OCI-LY7 (cell line): ENCODE measurements around the gene FBN3. TPM values are rescaled to one million over a fixed set of nuclear protein-coding genes. Genes with fewer than 3 reads are reported as not detected.

Experiments
- BruUV-seq: library from RNA; stranded (reverse); fragments of 400-500 nt; replicated peaks from 2 replicates; lab custom pipeline; 2021; lab: Mats Ljungman, UMichigan
- CTCF ChIA-PET: fragments of 300-600 bp; sonication (Branson Sonifier 250); formaldehyde crosslinking; loops from one replicate; lab custom pipeline; 2022; ENCODE audit warnings: antibody characterized with exemption; ENCODE audit not compliant: unreplicated experiment; lab: Charles Lee
- POLR2A ChIA-PET: fragments of 300-600 bp; sonication (Branson Sonifier 250); formaldehyde crosslinking; loops from one replicate; lab custom pipeline; 2022; ENCODE audit warnings: antibody characterized with exemption; lab: Charles Lee
- DNase-seq: peaks from one replicate; pipeline ENCODE4 v3.0.0-alpha.2; 2015; ENCODE audit warnings: low spot score
- H2AFZ ChIP-seq: fragments of 200-600 bp; sonication (generic), shearing (Covaris generic); 2 replicates; pipeline ENCODE4 v1.6.1; 2014; ENCODE audit warnings: mild to moderate bottlenecking, antibody characterized with exemption, low read length, moderate library complexity
- H3K27ac ChIP-seq: fragments of 200-600 bp; sonication (generic); 2 replicates; pipeline ENCODE4 v1.5.1; 2014; ENCODE audit warnings: mixed run types, low read depth, mild to moderate bottlenecking, moderate library complexity, low read length, inconsistent platforms; ENCODE audit not compliant: poor library complexity, severe bottlenecking
- H3K36me3 ChIP-seq: fragments of 200-600 bp; sonication (generic); 2 replicates; pipeline ENCODE4 v1.6.1; 2014; ENCODE audit warnings: mild to moderate bottlenecking, antibody characterized with exemption, low read length, moderate library complexity, mixed read lengths; ENCODE audit not compliant: insufficient read depth
- H3K4me1 ChIP-seq: fragments of 200-600 bp; sonication (generic); 2 replicates; pipeline ENCODE4 v1.5.1; 2014; ENCODE audit warnings: mild to moderate bottlenecking, low read length; ENCODE audit not compliant: insufficient read depth, poor library complexity, severe bottlenecking
- H3K4me2 ChIP-seq: fragments of 200-600 bp; sonication (generic); 2 replicates; pipeline ENCODE4 v1.6.1; 2014; ENCODE audit warnings: mild to moderate bottlenecking, low read length
- H3K4me3 ChIP-seq: fragments of 200-600 bp; sonication (generic); 2 replicates; pipeline ENCODE4 v1.5.1; 2014; ENCODE audit warnings: mild to moderate bottlenecking, low read depth, low read length; ENCODE audit not compliant: poor library complexity, severe bottlenecking
- H3K79me2 ChIP-seq: fragments of 200-600 bp; sonication (generic); 2 replicates; pipeline ENCODE4 v1.6.1; 2016; ENCODE audit warnings: low read depth, mild to moderate bottlenecking, low read length, moderate library complexity, mixed read lengths; ENCODE audit not compliant: insufficient read depth
- H3K9me2 ChIP-seq: fragments of 200-600 bp; sonication (generic); 2 replicates; pipeline ENCODE4 v1.6.1; 2016; ENCODE audit warnings: mild to moderate bottlenecking, low read length, mixed read lengths; ENCODE audit not compliant: insufficient read depth
- H3K9me3 ChIP-seq: fragments of 200-600 bp; sonication (generic); 2 replicates; pipeline ENCODE4 v1.6.1; 2014; ENCODE audit warnings: mild to moderate bottlenecking, mixed run types, low read length, mixed read lengths
- H4K20me1 ChIP-seq: fragments of 200-600 bp; sonication (generic); 2 replicates; pipeline ENCODE4 v1.6.1; 2014; ENCODE audit warnings: mild to moderate bottlenecking, antibody characterized with exemption, low read length, moderate library complexity, mixed read lengths; ENCODE audit not compliant: insufficient read depth
- EZH2phosphoT487 ChIP-seq: fragments of 200-600 bp; sonication (generic); IDR thresholded peaks from 2 replicates; pipeline ENCODE4 v1.6.1; 2018; ENCODE audit warnings: low read depth, borderline replicate concordance, mild to moderate bottlenecking, mixed run types, antibody characterized with exemption, low read length, moderate library complexity, mixed read lengths
- intact Hi-C: fragments of 100-400 bp; cut with micrococcal nuclease; formaldehyde crosslinking; loops from one replicate; pipeline ENCODE4 v1.10.0; 2022; ENCODE audit not compliant: unreplicated experiment
- total RNA-seq, 2 experiments: library from RNA; depleted of rRNA in 1 of 2; stranded (reverse); fragments of >200 nt in 1 of 2; shearing (Covaris generic) in 1 of 2; gene quantifications; 2 replicates each; pipeline ENCODE4 v1.2.3, GENCODE V29; 2014 to 2022
- TF ChIP-seq, protein P1 (sequence below): fragments of 200-600 bp; sonication (generic); conservative IDR thresholded peaks from 2 replicates; pipeline ENCODE4 v1.5.1; 2014; ENCODE audit warnings: mild to moderate bottlenecking, antibody characterized with exemption, low read length, moderate library complexity, mixed read lengths

Gene FBN3
- total RNA-seq, 2 experiments from 2014 or later: not detected

DNA sequence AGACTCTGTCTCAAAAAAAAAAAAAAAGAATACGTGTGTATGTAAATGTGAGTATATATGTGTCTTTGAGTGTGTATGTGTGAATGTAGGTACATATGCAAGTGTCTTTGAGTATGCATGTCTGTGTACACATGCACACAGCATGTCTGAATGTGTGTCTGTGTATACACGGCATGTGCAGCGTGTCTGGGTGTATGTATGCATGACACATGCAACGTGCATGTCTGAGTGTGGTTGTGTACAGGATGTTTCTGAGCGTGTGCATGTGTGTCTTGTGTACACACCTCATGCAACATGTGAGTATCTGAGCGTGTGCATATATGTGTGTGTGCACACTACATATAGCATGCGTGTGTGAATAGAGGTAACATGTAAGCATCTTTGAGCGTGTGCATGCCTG lies 20.8 kb downstream of the FBN3 start:
- H3K4me1 ChIP-seq: no peaks in the 10 kb centered on the region
- H3K9me2 ChIP-seq: no peaks in the 10 kb centered on the region
- no peak overlapping the region for H2AFZ ChIP-seq
- DNase-seq: no peak
- H3K4me2 ChIP-seq: no peak overlapping the region
- ChIA-PET POLR2A (no interaction called here), CTCF (no interaction called here)
- H3K27ac ChIP-seq: no peak overlapping the region
- no peak overlapping the region for H3K4me3 ChIP-seq
- TF ChIP-seq, protein P1, sequence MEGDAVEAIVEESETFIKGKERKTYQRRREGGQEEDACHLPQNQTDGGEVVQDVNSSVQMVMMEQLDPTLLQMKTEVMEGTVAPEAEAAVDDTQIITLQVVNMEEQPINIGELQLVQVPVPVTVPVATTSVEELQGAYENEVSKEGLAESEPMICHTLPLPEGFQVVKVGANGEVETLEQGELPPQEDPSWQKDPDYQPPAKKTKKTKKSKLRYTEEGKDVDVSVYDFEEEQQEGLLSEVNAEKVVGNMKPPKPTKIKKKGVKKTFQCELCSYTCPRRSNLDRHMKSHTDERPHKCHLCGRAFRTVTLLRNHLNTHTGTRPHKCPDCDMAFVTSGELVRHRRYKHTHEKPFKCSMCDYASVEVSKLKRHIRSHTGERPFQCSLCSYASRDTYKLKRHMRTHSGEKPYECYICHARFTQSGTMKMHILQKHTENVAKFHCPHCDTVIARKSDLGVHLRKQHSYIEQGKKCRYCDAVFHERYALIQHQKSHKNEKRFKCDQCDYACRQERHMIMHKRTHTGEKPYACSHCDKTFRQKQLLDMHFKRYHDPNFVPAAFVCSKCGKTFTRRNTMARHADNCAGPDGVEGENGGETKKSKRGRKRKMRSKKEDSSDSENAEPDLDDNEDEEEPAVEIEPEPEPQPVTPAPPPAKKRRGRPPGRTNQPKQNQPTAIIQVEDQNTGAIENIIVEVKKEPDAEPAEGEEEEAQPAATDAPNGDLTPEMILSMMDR: no peak
- TF ChIP-seq EZH2phosphoT487: no peak
- H3K79me2 ChIP-seq: no peaks in the 10 kb centered on the region
- H3K9me3 ChIP-seq: no peaks in the 10 kb centered on the region
- intact Hi-C loops: no loop called here
- no peaks in the 10 kb centered on the region for H4K20me1 ChIP-seq
- BruUV-seq: no TSS peak
- no peaks in the 10 kb centered on the region for H3K36me3 ChIP-seq

DNA sequence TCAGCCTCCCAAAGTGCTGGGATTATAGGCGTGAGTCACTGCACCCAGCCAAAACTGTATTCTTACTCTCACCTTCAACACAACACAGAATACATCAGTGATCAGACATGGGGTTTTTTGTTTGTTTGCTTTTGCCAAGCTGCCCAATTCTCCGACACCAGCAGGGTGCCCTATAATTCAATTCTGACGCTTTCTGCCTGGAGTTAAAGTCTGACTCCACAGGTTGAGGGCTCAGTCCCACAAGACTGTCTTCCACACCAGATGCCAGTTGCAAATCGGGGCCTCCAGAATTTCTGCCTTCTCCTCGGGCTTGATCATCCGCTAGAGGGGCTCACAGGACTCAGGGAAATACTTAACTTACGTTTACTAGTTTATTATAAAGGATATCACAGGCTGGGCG lies 22.1 kb downstream of the FBN3 start:
- Histone ChIP-seq H2AFZ (no peak overlapping the region), H3K4me2 (no peak overlapping the region), H3K27ac (no peak overlapping the region), H3K79me2 (no peaks in the 10 kb centered on the region), H3K9me2 (no peaks in the 10 kb centered on the region), H3K4me1 (no peaks in the 10 kb centered on the region), H3K36me3 (no peaks in the 10 kb centered on the region), H4K20me1 (no peaks in the 10 kb centered on the region), H3K4me3 (no peak overlapping the region), H3K9me3 (no peaks in the 10 kb centered on the region)
- ChIA-PET CTCF (no interaction called here), POLR2A (no interaction called here)
- intact Hi-C loops: no loop called here
- BruUV-seq: no TSS peak
- TF ChIP-seq EZH2phosphoT487: no peak
- TF ChIP-seq, protein P1: no peak
- DNase-seq: no peak

DNA sequence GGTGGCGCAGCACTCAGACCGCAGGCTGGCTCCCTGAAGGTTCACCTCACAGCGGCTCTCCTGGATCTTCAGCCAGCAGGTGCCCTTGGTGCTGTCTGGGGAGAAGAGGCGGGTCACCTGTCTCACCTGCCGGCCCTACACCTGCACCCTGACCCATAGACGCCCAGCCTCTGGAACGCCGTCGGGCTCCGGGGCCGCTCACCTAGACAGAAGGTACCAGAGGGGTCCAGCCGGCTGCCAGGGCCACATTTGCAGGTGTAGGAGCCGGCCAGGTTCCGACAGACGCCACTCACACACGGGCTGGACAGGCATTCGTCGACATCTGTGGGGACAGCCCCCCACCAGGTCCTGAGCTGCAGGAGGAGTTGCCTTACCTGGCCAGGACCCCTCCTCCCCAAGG lies 22.9 kb downstream of the FBN3 start:
- H3K9me3 ChIP-seq: no peaks in the 10 kb centered on the region
- intact Hi-C loops: no loop called here
- H3K36me3 ChIP-seq: no peaks in the 10 kb centered on the region
- H2AFZ ChIP-seq: no peak overlapping the region
- H3K27ac ChIP-seq: no peak overlapping the region
- H4K20me1 ChIP-seq: no peaks in the 10 kb centered on the region
- TF ChIP-seq, protein P1: no peak
- no peak for TF ChIP-seq EZH2phosphoT487
- H3K79me2 ChIP-seq: no peaks in the 10 kb centered on the region
- no peak overlapping the region for H3K4me3 ChIP-seq
- no TSS peak for BruUV-seq
- H3K4me2 ChIP-seq: no peak overlapping the region
- CTCF ChIA-PET: no interaction called here
- H3K4me1 ChIP-seq: no peaks in the 10 kb centered on the region
- POLR2A ChIA-PET: no interaction called here
- DNase-seq: no peak
- no peaks in the 10 kb centered on the region for H3K9me2 ChIP-seq
